ENCODE results near the gene TLR3.

TLR3 gene

GRCh38 chr4:186107947-186108346 lies 39.0 kb downstream of the TLR3 start:
- no peak for DNase-seq

GRCh38 chr4:186108391-186108790 lies 39.4 kb downstream of the TLR3 start:
- DNase-seq: no peak

GRCh38 chr4:186109245-186109644 lies 40.3 kb downstream of the TLR3 start:
- DNase-seq: no peak

- no peak for DNase-seq
Measured at GRCh38 chr4:186116697-186117096, 47.7 kb downstream of the TLR3 start.

GRCh38 chr4:186118582-186118981 lies 49.6 kb downstream of the TLR3 start:
- no peak for DNase-seq

GRCh38 chr4:186121057-186121456 lies 52.1 kb downstream of the TLR3 start:
- DNase-seq: no peak

GRCh38 chr4:186128842-186129241 lies 59.9 kb downstream of the TLR3 start:
- no peak for DNase-seq

GRCh38 chr4:186131935-186132334 lies 63.0 kb downstream of the TLR3 start:
- DNase-seq: no peak

- no peak for DNase-seq
Measured at GRCh38 chr4:186132577-186133242, 63.8 kb downstream of the TLR3 start.

GRCh38 chr4:186134257-186134656 lies 65.3 kb downstream of the TLR3 start:
- no peak for DNase-seq

GRCh38 chr4:186134861-186135260 lies 65.9 kb downstream of the TLR3 start:
- DNase-seq: no peak

- no peak for DNase-seq
Measured at GRCh38 chr4:186137196-186137794, 68.3 kb downstream of the TLR3 start.
